Measurements from ENCODE around the gene GOLGA6L7.
"Not testable (repeated sequence)": the region's sequence is repeated elsewhere in the genome, so short reads cannot be mapped to it uniquely, and the experiment has no call there.

- not testable (repeated sequence) for TF ChIP-seq EGR1 (IDR thresholded peaks at IDR 0.05; ENCODE audit: borderline replicate concordance, low read depth, low read length); CTCF (IDR thresholded peaks at IDR 0.05; ENCODE audit: control extremely low read depth in 1 of 3, insufficient read depth in 1 of 3, low read depth in 1 of 3, low read length in 3 of 3); EZH2 (IDR thresholded peaks at IDR 0.05; ENCODE audit: low read depth, low read length, severe bottlenecking); MAX (IDR thresholded peaks at IDR 0.05); RAD21 (IDR thresholded peaks at IDR 0.05 in 1 of 2, conservative IDR thresholded peaks at IDR 0.05 in 1 of 2; ENCODE audit: low read depth in 2 of 2, low read length in 2 of 2); CTBP2 (IDR thresholded peaks at IDR 0.05; ENCODE audit: borderline replicate concordance, insufficient read depth, insufficient read length, low read length); TEAD4 (IDR thresholded peaks at IDR 0.05; ENCODE audit: low read depth, low read length); POLR2A (IDR thresholded peaks at IDR 0.05; ENCODE audit: control extremely low read depth in 1 of 2, low read depth in 2 of 2, low read length in 2 of 2); SP2 (IDR thresholded peaks at IDR 0.05; ENCODE audit: low read length); SUZ12 (IDR thresholded peaks at IDR 0.05; ENCODE audit: low read length); SP4 (IDR thresholded peaks at IDR 0.05; ENCODE audit: low read length); MAFK (IDR thresholded peaks at IDR 0.05; ENCODE audit: low read depth, low read length)
Observed at GRCh38 chr15:28890291-28890690, 41.8 kb upstream of the GOLGA6L7 start.
